ENCODE data around the gene MLLT1.

The MLLT1 gene

GRCh38 chr19:6210091-6210490, 69.7 kb downstream of the MLLT1 start:
- TF ChIP-seq CTCF (conservative IDR thresholded peaks at IDR 0.05) = no peak
- H3K27ac ChIP-seq = no peak overlapping the region

- H3K27ac ChIP-seq = no peak overlapping the region
- TF ChIP-seq CTCF (conservative IDR thresholded peaks at IDR 0.05) = no peak
Observed at GRCh38 chr19:6209680-6210079, 70.1 kb downstream of the MLLT1 start.

GRCh38 chr19:6209233-6209632, 70.5 kb downstream of the MLLT1 start:
- H3K27ac ChIP-seq = no peak overlapping the region
- TF ChIP-seq CTCF (conservative IDR thresholded peaks at IDR 0.05) = no peak

GRCh38 chr19:6204866-6205723, 74.7 kb downstream of the MLLT1 start:
- no peak overlapping the region for H3K27ac ChIP-seq
- TF ChIP-seq CTCF (conservative IDR thresholded peaks at IDR 0.05) = no peak

GRCh38 chr19:6204212-6204611, 75.6 kb downstream of the MLLT1 start:
- no peak overlapping the region for H3K27ac ChIP-seq
- no peak for TF ChIP-seq CTCF (conservative IDR thresholded peaks at IDR 0.05)

GRCh38 chr19:6199240-6199994, 80.4 kb downstream of the MLLT1 start:
- TF ChIP-seq CTCF (conservative IDR thresholded peaks at IDR 0.05) = no peak; the same call in 1 of the 2 replicates
- H3K27ac ChIP-seq = peak overlapping the region; percentile 61

- H3K27ac ChIP-seq = peak overlapping the region; percentile 61
- no peak for TF ChIP-seq CTCF (conservative IDR thresholded peaks at IDR 0.05)
Observed at GRCh38 chr19:6198896-6199239, 80.9 kb downstream of the MLLT1 start.

Data from VCaP (cell line).